Measurements from ENCODE around the gene DHX35.

Gene DHX35

GRCh38 chr20:39067526-39068216, 105.5 kb downstream of the DHX35 start:
- DNase-seq: no peak

GRCh38 chr20:39069976-39070375, 107.8 kb downstream of the DHX35 start:
- DNase-seq: no peak

GRCh38 chr20:39070484-39071231, 108.5 kb downstream of the DHX35 start:
- DNase-seq: no peak

- DNase-seq: no peak
These were observed 110.0 kb downstream of the DHX35 start for GRCh38 chr20:39072132-39072531.

GRCh38 chr20:39072653-39073052, 110.5 kb downstream of the DHX35 start:
- DNase-seq: no peak

GRCh38 chr20:39075731-39076130, 113.6 kb downstream of the DHX35 start:
- DNase-seq: no peak

GRCh38 chr20:39076958-39077357, 114.8 kb downstream of the DHX35 start:
- DNase-seq: no peak

- DNase-seq: no peak
These were observed 118.2 kb downstream of the DHX35 start for GRCh38 chr20:39080326-39080725.

- DNase-seq: peak; percentile 85
These were observed 119.1 kb downstream of the DHX35 start for GRCh38 chr20:39081255-39081654.

GRCh38 chr20:39082622-39083398, 120.7 kb downstream of the DHX35 start:
- no peak for DNase-seq

- no peak for DNase-seq
These were observed 121.6 kb downstream of the DHX35 start for GRCh38 chr20:39083761-39084160.

GRCh38 chr20:39089029-39089428, 126.9 kb downstream of the DHX35 start:
- no peak for DNase-seq
